ENCODE measurements around the gene MTHFR.

Gene MTHFR

DNA sequence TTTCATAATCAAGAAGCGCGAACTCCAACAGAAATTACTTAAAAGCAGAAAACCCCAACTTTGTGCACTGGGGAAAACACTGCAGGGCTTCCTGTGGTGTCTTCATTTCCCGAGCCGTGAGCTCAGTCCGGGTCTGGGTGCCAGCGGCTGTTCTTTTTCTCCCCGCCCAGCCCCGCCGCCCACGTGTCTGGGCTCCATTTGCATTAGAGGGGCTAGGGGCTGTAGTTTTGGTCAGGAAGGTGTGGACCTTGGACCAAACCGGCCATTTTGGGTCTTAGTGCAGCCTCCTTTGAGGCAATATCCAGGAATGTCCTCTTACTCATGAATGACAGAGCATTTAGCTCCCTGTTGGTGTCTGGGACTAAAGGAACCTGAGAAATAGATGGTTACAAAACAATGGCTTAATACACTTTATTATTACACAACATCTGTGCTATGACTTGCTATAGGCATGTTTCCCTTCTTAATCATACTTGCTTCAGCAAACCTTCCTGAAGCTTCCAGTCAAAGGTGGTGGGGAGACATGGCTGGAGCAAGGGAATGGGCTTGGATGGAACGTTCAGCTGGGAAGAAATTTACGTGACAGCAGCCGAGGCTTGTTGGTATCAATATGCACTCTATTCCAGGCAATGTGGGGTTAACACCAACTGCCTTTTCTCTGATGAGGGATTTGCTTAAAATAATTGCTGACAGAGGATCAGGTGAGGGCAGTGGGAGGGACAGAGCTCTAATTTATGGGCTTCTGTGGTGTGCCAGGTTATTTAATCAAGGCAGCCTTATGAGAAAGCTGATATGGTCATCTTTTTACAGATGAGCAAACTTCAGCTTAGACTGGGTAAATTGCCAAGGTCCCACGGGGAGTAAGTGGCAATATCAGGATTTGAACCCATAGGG is 68.8 kb downstream of the MTHFR start:
- in situ Hi-C loops (cut with HindIII; ENCODE audit: low sequenced_read_pairs), result no loop called here

- in situ Hi-C loops (cut with HindIII; ENCODE audit: low sequenced_read_pairs), result no loop called here
Measured at GRCh38 chr1:11735854-11736745, 69.7 kb downstream of the MTHFR start, which contains the start of gene AGTRAP. Gene AGTRAP (plus strand): TSS chr1:11736136. CDS start chr1:11736209, 73 bp downstream.

Data from DLD1 (cell line).